ENCODE data around the gene TMEM98.

- TF ChIP-seq CTCF (IDR thresholded peaks at IDR 0.05 in 8 of 11, conservative IDR thresholded peaks at IDR 0.05 in 3 of 11) (no peak), POLR2AphosphoS5 (IDR thresholded peaks at IDR 0.05) (peak in 2 of 3 donors; percentile 26 to 54)
Observed at GRCh38 chr17:32912218-32912897, 15.6 kb upstream of the TMEM98 start.

All from spleen (tissue), 7 donors.